Smooth muscle cell (in vitro differentiated cells): Measurements from ENCODE around the gene GORASP2. TPM values are rescaled to one million over a fixed set of nuclear protein-coding genes. Genes with fewer than 3 reads are reported as not detected.
A peak's percentile ranks its signal among the peaks of the same experiment; 100 is the strongest.

Experiments
- DNase-seq: peaks from one replicate; lab custom pipeline; 2025; ENCODE audit not compliant: unreplicated experiment; lab: John Stamatoyannopoulos, UW
- H2AFZ ChIP-seq: fragments of 200-600 bp; sonication (generic); 2 replicates; pipeline ENCODE4 v1.6.0; 2016; ENCODE audit warnings: antibody characterized with exemption, low read depth, mild to moderate bottlenecking
- H3F3A ChIP-seq: fragments of 200-600 bp; sonication (generic); 2 replicates; pipeline ENCODE4 v1.6.0; 2017; ENCODE audit warnings: antibody characterized with exemption, low read depth
- H3K27ac ChIP-seq: fragments of 200-600 bp; sonication (generic); 2 replicates; pipeline ENCODE4 v1.5.1; 2016; ENCODE audit warnings: low read depth, mild to moderate bottlenecking
- H3K27me3 ChIP-seq: fragments of 200-600 bp; sonication (generic); 2 replicates; pipeline ENCODE4 v1.6.1; 2016; ENCODE audit warnings: low read depth, mild to moderate bottlenecking
- H3K36me3 ChIP-seq: fragments of 200-600 bp; sonication (generic); 2 replicates; pipeline ENCODE4 v1.5.1; 2016; ENCODE audit warnings: low read depth
- H3K4me1 ChIP-seq: fragments of 200-600 bp; sonication (generic); 2 replicates; pipeline ENCODE4 v1.5.1; 2016; ENCODE audit warnings: low read depth
- H3K4me2 ChIP-seq: fragments of 200-600 bp; sonication (generic); 2 replicates; pipeline ENCODE4 v1.6.0; 2016; ENCODE audit warnings: mild to moderate bottlenecking
- H3K4me3 ChIP-seq: fragments of 200-600 bp; sonication (generic); 2 replicates; pipeline ENCODE4 v1.5.1; 2016; ENCODE audit warnings: mild to moderate bottlenecking
- H3K79me2 ChIP-seq: fragments of 200-600 bp; sonication (generic); 2 replicates; pipeline ENCODE4 v1.6.0; 2016; ENCODE audit warnings: low read depth, mild to moderate bottlenecking
- H3K9ac ChIP-seq: fragments of 200-600 bp; sonication (generic); 2 replicates; pipeline ENCODE4 v1.6.0; 2016; ENCODE audit warnings: low read depth
- H3K9me3 ChIP-seq: fragments of 200-600 bp; sonication (generic); replicated peaks from 2 replicates; pipeline ENCODE4 v1.5.1; 2016; ENCODE audit warnings: low read depth
- H4K20me1 ChIP-seq: fragments of 200-600 bp; sonication (generic); 2 replicates; pipeline ENCODE4 v1.6.0; 2016; ENCODE audit warnings: low read depth
- CTCF ChIP-seq: fragments of 200-600 bp; sonication (generic); IDR thresholded peaks from 2 replicates; pipeline ENCODE4 v1.5.1; 2017; ENCODE audit warnings: borderline replicate concordance, mild to moderate bottlenecking, antibody characterized with exemption; ENCODE audit not compliant: insufficient read depth, poor library complexity, severe bottlenecking
- WGBS: methylation state at CpG from one replicate; pipeline ENCODE4 v1.1.7; 2016; ENCODE audit warnings: low lambda C conversion rate; 5-methylcytosine and 5-hydroxymethylcytosine counted together
- polyA plus RNA-seq: library from polyadenylated mRNA; unstranded; fragments of >200 nt; fragmentation: Nextera tagmentation; extraction: Ambion mirVana; gene quantifications from 2 replicates; pipeline ENCODE4 v1.2.1, GENCODE V29; 2016
- total RNA-seq: library from RNA; depleted of rRNA; stranded (reverse); fragments of >200 nt; gene quantifications from 2 replicates; pipeline ENCODE4 v1.2.3, GENCODE V29; 2014

GORASP2 gene
- total and polyA plus RNA-seq, 2 experiments from 2014 or later = 66.2 to 123 TPM

- peaks cover 14% of the 10 kb centered on the region for H3F3A ChIP-seq
- H4K20me1 ChIP-seq = peaks cover 24% of the 10 kb centered on the region
- H3K27ac ChIP-seq = no peak overlapping the region
- WGBS = 95% methylated on average over 13 of the region's 13 CpGs
- peak; percentile 17 for TF ChIP-seq CTCF
- no peaks in the 10 kb centered on the region for H3K4me1 ChIP-seq
- H3K9ac ChIP-seq = no peak overlapping the region
- H2AFZ ChIP-seq = no peak overlapping the region
- H3K79me2 ChIP-seq = no peaks in the 10 kb centered on the region
- no peak overlapping the region for H3K4me3 ChIP-seq
- H3K27me3 ChIP-seq = no peaks in the 10 kb centered on the region
- H3K36me3 ChIP-seq = peaks cover 27% of the 10 kb centered on the region
- H3K4me2 ChIP-seq = no peak overlapping the region
- no peaks in the 10 kb centered on the region for H3K9me3 ChIP-seq
- DNase-seq = no peak
Measured at GRCh38 chr2:170966648-170967396, 37.8 kb downstream of the GORASP2 start.

- TF ChIP-seq CTCF = no peak
- Histone ChIP-seq H3K4me3 (no peak overlapping the region), H3K4me2 (no peak overlapping the region), H3K36me3 (peaks cover 20% of the 10 kb centered on the region), H3F3A (peaks cover 18% of the 10 kb centered on the region), H3K27me3 (no peaks in the 10 kb centered on the region), H3K27ac (no peak overlapping the region), H4K20me1 (peaks cover 18% of the 10 kb centered on the region), H3K9ac (no peak overlapping the region), H3K79me2 (no peaks in the 10 kb centered on the region), H3K9me3 (no peaks in the 10 kb centered on the region), H3K4me1 (no peaks in the 10 kb centered on the region), H2AFZ (no peak overlapping the region)
- DNase-seq = no peak
- 92% methylated on average over 5 of the region's 5 CpGs for WGBS
Measured at GRCh38 chr2:170967553-170967952, 38.5 kb downstream of the GORASP2 start.

GRCh38 chr2:170968205-170969003 is 39.4 kb downstream of the GORASP2 start:
- no peaks in the 10 kb centered on the region for H3K9me3 ChIP-seq
- peaks cover 18% of the 10 kb centered on the region for H4K20me1 ChIP-seq
- H3K79me2 ChIP-seq = no peaks in the 10 kb centered on the region
- no peak overlapping the region for H2AFZ ChIP-seq
- H3K27ac ChIP-seq = no peak overlapping the region
- no peak for TF ChIP-seq CTCF
- no peak overlapping the region for H3K9ac ChIP-seq
- no peak for DNase-seq
- H3K4me2 ChIP-seq = no peak overlapping the region
- peaks cover 15% of the 10 kb centered on the region for H3K36me3 ChIP-seq
- WGBS = 83% methylated on average over 12 of the region's 12 CpGs
- H3K27me3 ChIP-seq = no peaks in the 10 kb centered on the region
- no peaks in the 10 kb centered on the region for H3K4me1 ChIP-seq
- H3K4me3 ChIP-seq = no peak overlapping the region
- peaks cover 23% of the 10 kb centered on the region for H3F3A ChIP-seq
